Thoracic aorta (tissue), 2 donors: ENCODE results near the gene KDM2B. TPM values are rescaled to one million over a fixed set of nuclear protein-coding genes. Genes with fewer than 3 reads are reported as not detected.
"Not testable (repeated sequence)": the region's sequence is repeated elsewhere in the genome, so short reads cannot be mapped to it uniquely, and the experiment has no call there.

Experiments used
- ATAC-seq: fragments of 150-250 bp; one replicate; pipeline ENCODE4 v1.8.0; 2017; ENCODE audit warnings: low read depth; ENCODE audit not compliant: insufficient number of reproducible peaks, low FRiP score
- DNase-seq: peaks from one replicate; pipeline ENCODE4 v3.0.0-alpha.2; 2020; ENCODE audit warnings: low spot score
- H3K27ac ChIP-seq, 2 donors: fragments of 200-600 bp; sonication (generic); 1 replicate in 1 of 2; 2 replicates in 1 of 2; pipeline ENCODE4 v1.5.1; 2016; ENCODE audit warnings: mild to moderate bottlenecking in 2 of 2, moderate library complexity in 2 of 2
- H3K27me3 ChIP-seq: fragments of 200-600 bp; sonication (generic); replicated peaks from 2 replicates; pipeline ENCODE4 v1.6.0; 2016; ENCODE audit warnings: mild to moderate bottlenecking; ENCODE audit not compliant: insufficient read depth
- H3K36me3 ChIP-seq: fragments of 200-600 bp; sonication (generic); one replicate; pipeline ENCODE4 v1.5.1; 2016
- H3K4me1 ChIP-seq, 2 donors: fragments of 200-600 bp; sonication (generic); 1 replicate in 1 of 2; 2 replicates in 1 of 2; pipeline versions ENCODE4 v1.5.1 to v1.6.0; 2016; ENCODE audit warnings: low read depth in 2 of 2, mild to moderate bottlenecking in 1 of 2; ENCODE audit not compliant: control insufficient read depth in 1 of 2
- H3K4me3 ChIP-seq: fragments of 200-600 bp; sonication (generic); 2 replicates; pipeline ENCODE4 v1.5.1; 2016; ENCODE audit warnings: mild to moderate bottlenecking
- H3K9me3 ChIP-seq: fragments of 200-600 bp; sonication (generic); 2 replicates; pipeline ENCODE4 v1.5.1; 2016
- CTCF ChIP-seq: fragments of 200-600 bp; sonication (generic); IDR thresholded peaks from one replicate; pipeline ENCODE4 v1.5.1; 2019; ENCODE audit warnings: antibody characterized with exemption
- total RNA-seq, 2 donors: library from RNA; depleted of rRNA; stranded (reverse); fragments of >200 nt; gene quantifications; one replicate each; pipeline versions ENCODE4 v1.1.0 to v1.2.3, GENCODE V29; 2016

KDM2B gene
- total RNA-seq, 2 donors from 2014 or later, result 15.0 to 22.5 TPM

- no peak for TF ChIP-seq CTCF
- DNase-seq (no peak), ATAC-seq (no peak)
- Histone ChIP-seq H3K27me3 (no peaks in the 10 kb centered on the region), H3K27ac (no peak overlapping the region), H3K9me3 (no peaks in the 10 kb centered on the region), H3K4me1 (no peaks in the 10 kb centered on the region), H3K4me3 (no peak overlapping the region), H3K36me3 (no peaks in the 10 kb centered on the region)
Measured at GRCh38 chr12:121490401-121491281, 90.2 kb downstream of the KDM2B start.

- no peaks in the 10 kb centered on the region for H3K4me1 ChIP-seq
- ATAC-seq, result no peak
- no peak for TF ChIP-seq CTCF
Measured at GRCh38 chr12:121489874-121490273, 90.9 kb downstream of the KDM2B start.

GRCh38 chr12:121484967-121485366, 95.9 kb downstream of the KDM2B start:
- no peak for ATAC-seq
- H3K9me3 ChIP-seq, result no peaks in the 10 kb centered on the region

More at GRCh38 chr12:121489874-121490273, 90.9 kb downstream of the KDM2B start:
- Histone ChIP-seq H3K4me3 (no peak overlapping the region), H3K9me3 (no peaks in the 10 kb centered on the region), H3K27me3 (no peaks in the 10 kb centered on the region), H3K36me3 (no peaks in the 10 kb centered on the region), H3K27ac (no peak overlapping the region)
- DNase-seq, result no peak

GRCh38 chr12:121484564-121484963, 96.3 kb downstream of the KDM2B start:
- DNase-seq, result not testable (repeated sequence)

More at GRCh38 chr12:121484967-121485366, 95.9 kb downstream of the KDM2B start:
- no peak for TF ChIP-seq CTCF
- no peak for DNase-seq
- no peaks in the 10 kb centered on the region for H3K27me3 ChIP-seq
- H3K27ac ChIP-seq, result no peak overlapping the region
- H3K4me1 ChIP-seq, result no peaks in the 10 kb centered on the region
- no peak overlapping the region for H3K4me3 ChIP-seq
- no peaks in the 10 kb centered on the region for H3K36me3 ChIP-seq

GRCh38 chr12:121483949-121484348, 96.9 kb downstream of the KDM2B start:
- DNase-seq (no peak), ATAC-seq (no peak)
- TF ChIP-seq CTCF, result no peak
- Histone ChIP-seq H3K9me3 (no peaks in the 10 kb centered on the region), H3K4me3 (no peak overlapping the region), H3K27ac (no peak overlapping the region), H3K36me3 (no peaks in the 10 kb centered on the region), H3K27me3 (no peaks in the 10 kb centered on the region), H3K4me1 (no peaks in the 10 kb centered on the region)

More at GRCh38 chr12:121484564-121484963, 96.3 kb downstream of the KDM2B start:
- H3K27ac ChIP-seq, H3K4me1 ChIP-seq, H3K4me3 ChIP-seq, H3K36me3 ChIP-seq, H3K27me3 ChIP-seq, ATAC-seq, H3K9me3 ChIP-seq: not testable (repeated sequence)
